ENCODE data around the gene GLI3. TPM values are rescaled to one million over a fixed set of nuclear protein-coding genes. Genes with fewer than 3 reads are reported as not detected.

Gene GLI3
- total and polyA plus RNA-seq, 2 donors (not counting 1 experiment from before 2014, with no cell fraction given), result 6.4 to 6.5 TPM

DNA sequence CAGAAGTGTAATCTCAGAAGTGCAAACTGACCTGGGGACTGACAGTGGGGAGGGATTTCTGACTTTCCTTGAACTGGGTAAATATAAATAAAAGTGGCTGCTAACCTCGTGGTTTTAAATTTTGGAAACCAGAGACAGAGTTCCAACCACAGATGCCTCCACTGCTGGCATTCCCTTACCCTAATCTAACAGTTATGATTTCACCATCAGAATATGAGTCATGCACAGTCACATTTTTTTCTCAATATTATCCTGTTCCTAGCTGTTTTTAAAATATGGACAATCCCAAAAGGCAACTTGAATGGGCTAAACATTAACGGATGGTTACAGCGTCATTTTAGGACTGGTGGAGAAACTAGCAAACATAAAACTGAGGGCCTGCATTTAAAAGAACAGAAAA is 269.9 kb downstream of the GLI3 start:
- TF ChIP-seq EZH2 (IDR thresholded peaks at IDR 0.05; ENCODE audit: low read length, missing control alignments), result no peak
- TF ChIP-seq, protein P1, sequence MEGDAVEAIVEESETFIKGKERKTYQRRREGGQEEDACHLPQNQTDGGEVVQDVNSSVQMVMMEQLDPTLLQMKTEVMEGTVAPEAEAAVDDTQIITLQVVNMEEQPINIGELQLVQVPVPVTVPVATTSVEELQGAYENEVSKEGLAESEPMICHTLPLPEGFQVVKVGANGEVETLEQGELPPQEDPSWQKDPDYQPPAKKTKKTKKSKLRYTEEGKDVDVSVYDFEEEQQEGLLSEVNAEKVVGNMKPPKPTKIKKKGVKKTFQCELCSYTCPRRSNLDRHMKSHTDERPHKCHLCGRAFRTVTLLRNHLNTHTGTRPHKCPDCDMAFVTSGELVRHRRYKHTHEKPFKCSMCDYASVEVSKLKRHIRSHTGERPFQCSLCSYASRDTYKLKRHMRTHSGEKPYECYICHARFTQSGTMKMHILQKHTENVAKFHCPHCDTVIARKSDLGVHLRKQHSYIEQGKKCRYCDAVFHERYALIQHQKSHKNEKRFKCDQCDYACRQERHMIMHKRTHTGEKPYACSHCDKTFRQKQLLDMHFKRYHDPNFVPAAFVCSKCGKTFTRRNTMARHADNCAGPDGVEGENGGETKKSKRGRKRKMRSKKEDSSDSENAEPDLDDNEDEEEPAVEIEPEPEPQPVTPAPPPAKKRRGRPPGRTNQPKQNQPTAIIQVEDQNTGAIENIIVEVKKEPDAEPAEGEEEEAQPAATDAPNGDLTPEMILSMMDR (conservative IDR thresholded peaks at IDR 0.05 in 1 of 2, IDR thresholded peaks at IDR 0.05 in 1 of 2; ENCODE audit: low read depth in 1 of 2, low read length in 2 of 2), result no peak
- no peak overlapping the region for H3K27ac ChIP-seq (ENCODE audit: insufficient read depth, low read length)
- H3K79me2 ChIP-seq (ENCODE audit: control insufficient read depth, insufficient read depth, low read length), result no peaks in the 10 kb centered on the region
- no peak overlapping the region for H2AFZ ChIP-seq (ENCODE audit: low read length)
- no peaks in the 10 kb centered on the region for H4K20me1 ChIP-seq (ENCODE audit: control insufficient read depth, extremely low read depth, insufficient read depth, low read length)
- peaks cover 18% of the 10 kb centered on the region for H3K36me3 ChIP-seq (ENCODE audit: control insufficient read depth, insufficient read depth, low read length)
- H3K4me2 ChIP-seq (ENCODE audit: extremely low read depth, insufficient read depth, low read length), result no peak overlapping the region
- no peak overlapping the region for H3K4me3 ChIP-seq (replicated peaks in 1 of 4; ENCODE audit: control extremely low read depth in 1 of 4, insufficient read depth in 1 of 4, low read depth in 3 of 4, low read length in 4 of 4)
- H3K9ac ChIP-seq (ENCODE audit: insufficient read depth, low read length), result no peak overlapping the region
- H3K27me3 ChIP-seq (ENCODE audit: control insufficient read depth, insufficient read depth, low read length), result no peaks in the 10 kb centered on the region
- DNase-seq (ENCODE audit: low read depth in 2 of 2), result peak; percentile 53 to 80
- H3K4me1 ChIP-seq (ENCODE audit: control insufficient read depth, extremely low read depth, insufficient read depth, low read length), result peaks cover 3% of the 10 kb centered on the region
- H3K9me3 ChIP-seq (ENCODE audit: control insufficient read depth, insufficient read depth, low read depth, low read length), result no peaks in the 10 kb centered on the region

DNA sequence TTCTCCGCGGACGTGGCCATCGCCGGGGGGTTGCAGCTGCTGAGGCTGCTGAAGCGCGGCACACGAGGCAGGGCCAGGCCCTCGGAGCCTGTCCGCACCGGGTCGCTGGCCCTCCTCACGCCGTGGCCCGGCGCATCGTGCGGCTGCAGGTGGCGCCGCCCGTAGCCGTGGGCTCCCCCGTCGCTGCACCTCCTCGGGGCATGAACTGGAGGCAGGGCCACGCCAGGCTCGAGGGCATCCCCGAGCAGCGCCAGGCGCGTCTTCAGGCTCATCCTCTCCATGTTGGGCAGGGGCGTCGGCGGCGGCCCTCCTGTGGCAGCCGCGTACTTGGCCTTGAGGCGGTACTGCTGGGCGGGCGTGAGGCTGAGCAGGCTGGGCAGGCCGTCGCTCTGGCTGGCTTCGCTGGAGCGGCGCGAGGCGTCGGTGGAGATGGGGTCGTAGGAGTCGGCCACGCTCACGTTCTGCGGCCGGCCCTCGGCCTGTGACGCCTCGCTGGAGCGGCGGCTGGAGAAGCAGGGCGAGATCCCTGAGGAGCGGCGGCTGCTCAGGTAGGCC is 271.0 kb downstream of the GLI3 start:
- no peak overlapping the region for H2AFZ ChIP-seq (ENCODE audit: low read length)
- H3K27ac ChIP-seq (ENCODE audit: insufficient read depth, low read length), result no peak overlapping the region
- H3K4me3 ChIP-seq (replicated peaks in 1 of 4; ENCODE audit: control extremely low read depth in 1 of 4, insufficient read depth in 1 of 4, low read depth in 3 of 4, low read length in 4 of 4), result no peak overlapping the region
- TF ChIP-seq EZH2 (IDR thresholded peaks at IDR 0.05; ENCODE audit: low read length, missing control alignments), result no peak
- TF ChIP-seq, protein P1 (conservative IDR thresholded peaks at IDR 0.05 in 1 of 2, IDR thresholded peaks at IDR 0.05 in 1 of 2; ENCODE audit: low read depth in 1 of 2, low read length in 2 of 2), result no peak
- no peaks in the 10 kb centered on the region for H3K27me3 ChIP-seq (ENCODE audit: control insufficient read depth, insufficient read depth, low read length)
- peaks cover 18% of the 10 kb centered on the region for H3K36me3 ChIP-seq (ENCODE audit: control insufficient read depth, insufficient read depth, low read length)
- H3K9me3 ChIP-seq (ENCODE audit: control insufficient read depth, insufficient read depth, low read depth, low read length), result no peaks in the 10 kb centered on the region
- no peak overlapping the region for H3K9ac ChIP-seq (ENCODE audit: insufficient read depth, low read length)
- H4K20me1 ChIP-seq (ENCODE audit: control insufficient read depth, extremely low read depth, insufficient read depth, low read length), result no peaks in the 10 kb centered on the region
- peaks cover 3% of the 10 kb centered on the region for H3K4me1 ChIP-seq (ENCODE audit: control insufficient read depth, extremely low read depth, insufficient read depth, low read length)
- no peak for DNase-seq (ENCODE audit: low read depth in 2 of 2)
- no peaks in the 10 kb centered on the region for H3K79me2 ChIP-seq (ENCODE audit: control insufficient read depth, insufficient read depth, low read length)
- H3K4me2 ChIP-seq (ENCODE audit: extremely low read depth, insufficient read depth, low read length), result no peak overlapping the region

DNA sequence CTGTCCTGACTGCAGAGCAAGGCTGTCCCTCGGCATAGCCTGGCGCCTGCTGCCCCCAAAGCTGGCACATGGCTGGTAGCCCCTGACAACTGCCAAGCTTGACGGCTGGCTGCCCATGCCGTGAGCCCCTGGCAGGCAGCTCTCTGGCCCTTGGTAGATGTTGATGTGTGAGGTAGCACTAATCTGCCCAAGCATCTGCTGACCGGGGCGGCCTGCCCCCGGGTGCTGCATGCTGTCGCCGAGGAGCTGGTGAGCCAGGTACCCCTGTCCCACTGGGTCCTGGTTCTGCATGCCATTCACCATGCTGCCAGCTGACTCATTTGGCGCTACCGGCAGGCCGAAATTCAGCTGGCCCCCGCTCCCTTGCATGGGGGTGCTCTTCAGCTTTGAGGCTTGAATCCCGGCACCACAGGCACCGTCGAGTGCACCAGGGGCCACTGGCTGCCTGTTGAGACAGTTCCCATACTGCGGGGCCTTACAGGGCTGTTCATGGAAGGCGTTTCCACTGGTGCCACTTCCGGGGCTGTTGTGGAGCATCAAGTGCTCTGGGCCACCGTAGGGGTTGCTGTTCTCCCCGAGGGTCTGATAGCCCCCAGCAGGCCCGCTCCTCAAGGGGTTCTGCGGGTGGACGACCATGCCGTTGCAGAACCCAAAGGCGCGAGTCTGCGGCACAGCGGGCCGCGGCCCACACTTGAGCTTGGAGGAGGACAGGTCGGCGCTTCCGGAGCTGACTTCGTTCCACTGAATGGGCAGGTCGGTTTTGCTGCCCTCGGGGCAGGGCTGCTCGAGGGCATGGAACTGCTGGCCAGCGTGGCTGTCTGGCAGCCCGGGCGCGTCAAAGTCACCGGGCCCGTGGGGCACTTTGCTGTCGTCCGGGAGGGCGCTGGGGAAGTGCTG is 271.9 kb downstream of the GLI3 start:
- no peaks in the 10 kb centered on the region for H3K79me2 ChIP-seq (ENCODE audit: control insufficient read depth, insufficient read depth, low read length)
- H3K9ac ChIP-seq (ENCODE audit: insufficient read depth, low read length), result no peak overlapping the region
- DNase-seq (ENCODE audit: low read depth in 2 of 2), result no peak
- H2AFZ ChIP-seq (ENCODE audit: low read length), result no peak overlapping the region
- no peak overlapping the region for H3K4me2 ChIP-seq (ENCODE audit: extremely low read depth, insufficient read depth, low read length)
- no peak for TF ChIP-seq EZH2 (IDR thresholded peaks at IDR 0.05; ENCODE audit: low read length, missing control alignments)
- no peak overlapping the region for H3K4me3 ChIP-seq (replicated peaks in 1 of 4; ENCODE audit: control extremely low read depth in 1 of 4, insufficient read depth in 1 of 4, low read depth in 3 of 4, low read length in 4 of 4)
- no peaks in the 10 kb centered on the region for H3K27me3 ChIP-seq (ENCODE audit: control insufficient read depth, insufficient read depth, low read length)
- H3K36me3 ChIP-seq (ENCODE audit: control insufficient read depth, insufficient read depth, low read length), result peaks cover 18% of the 10 kb centered on the region
- H3K27ac ChIP-seq (ENCODE audit: insufficient read depth, low read length), result no peak overlapping the region
- H3K9me3 ChIP-seq (ENCODE audit: control insufficient read depth, insufficient read depth, low read depth, low read length), result no peaks in the 10 kb centered on the region
- no peaks in the 10 kb centered on the region for H4K20me1 ChIP-seq (ENCODE audit: control insufficient read depth, extremely low read depth, insufficient read depth, low read length)
- H3K4me1 ChIP-seq (ENCODE audit: control insufficient read depth, extremely low read depth, insufficient read depth, low read length), result peaks cover 3% of the 10 kb centered on the region

Data from fibroblast of lung (primary cell).